Astrocyte of the spinal cord (primary cell): ENCODE results near the gene DGAT2.

Experiments
- DNase-seq: peaks from one replicate; pipeline ENCODE4 v3.0.0; 2011; ENCODE audit warnings: low read depth, low spot score
- H3K4me3 ChIP-seq: 2 replicates; pipeline ENCODE4 v1.5.1; 2011; ENCODE audit warnings: low read depth, mild to moderate bottlenecking, low read length, moderate library complexity
- CTCF ChIP-seq: IDR thresholded peaks from 2 replicates; pipeline ENCODE4 v1.5.1; 2012; ENCODE audit warnings: low read depth, mild to moderate bottlenecking, low read length, inconsistent platforms
- in situ Hi-C: cut with HindIII; loops from 2 replicates; pipeline ENCODE4 v1.10.0; 2017; ENCODE audit warnings: low sequenced_read_pairs

The DGAT2 gene

GRCh38 chr11:75725547-75726320 lies 42.8 kb upstream of the DGAT2 start:
- in situ Hi-C loops: no loop called here
- no peak for TF ChIP-seq CTCF
- DNase-seq: no peak
- no peak overlapping the region for H3K4me3 ChIP-seq

GRCh38 chr11:75728992-75729391 lies 39.6 kb upstream of the DGAT2 start:
- in situ Hi-C loops: no loop called here
- no peak for DNase-seq
- no peak overlapping the region for H3K4me3 ChIP-seq
- TF ChIP-seq CTCF: no peak

GRCh38 chr11:75731095-75731494 lies 37.5 kb upstream of the DGAT2 start:
- H3K4me3 ChIP-seq: no peak overlapping the region
- in situ Hi-C loops: no loop called here
- no peak for TF ChIP-seq CTCF
- DNase-seq: no peak

GRCh38 chr11:75733071-75733430 lies 35.5 kb upstream of the DGAT2 start:
- no peak for TF ChIP-seq CTCF
- in situ Hi-C loops: no loop called here
- no peak overlapping the region for H3K4me3 ChIP-seq
- no peak for DNase-seq

- in situ Hi-C loops: no loop called here
- DNase-seq: peak; percentile 4
- TF ChIP-seq CTCF: no peak
- no peak overlapping the region for H3K4me3 ChIP-seq
Measured at GRCh38 chr11:75733431-75734107, 35.0 kb upstream of the DGAT2 start.

- in situ Hi-C loops: no loop called here
- DNase-seq: no peak
- H3K4me3 ChIP-seq: no peak overlapping the region
- TF ChIP-seq CTCF: no peak
Measured at GRCh38 chr11:75734491-75735180, 33.9 kb upstream of the DGAT2 start.
